GM18505 (cell line): Measurements from ENCODE around the gene MED12.

Experiments used
- ATAC-seq: cut with Tn5 transposase; IDR thresholded peaks from one replicate; pipeline ENCODE4 v1.9.1; 2021; ENCODE audit not compliant: unreplicated experiment
- POLR2A ChIP-seq: IDR thresholded peaks from 4 replicates; pipeline ENCODE4 v1.6.1; 2011; ENCODE audit warnings: borderline replicate concordance; ENCODE audit not compliant: insufficient read depth, insufficient read length; ENCODE audit errors: extremely low read depth

MED12 gene

GRCh38 chrX:71098951-71099506 is 19.4 kb upstream of the MED12 start:
- no peak for TF ChIP-seq POLR2A
- ATAC-seq, result no peak

- TF ChIP-seq POLR2A, result no peak
- no peak for ATAC-seq
Measured at GRCh38 chrX:71099736-71100135, 18.7 kb upstream of the MED12 start.

GRCh38 chrX:71100581-71101505 is 17.6 kb upstream of the MED12 start:
- no peak for TF ChIP-seq POLR2A
- no peak for ATAC-seq

GRCh38 chrX:71102292-71102691 is 16.1 kb upstream of the MED12 start:
- no peak for ATAC-seq
- no peak for TF ChIP-seq POLR2A

- peak; percentile 35 for TF ChIP-seq POLR2A
- ATAC-seq, result no peak
Measured at GRCh38 chrX:71103110-71103983, 15.0 kb upstream of the MED12 start.

GRCh38 chrX:71105628-71106027 is 12.8 kb upstream of the MED12 start:
- TF ChIP-seq POLR2A, result no peak
- ATAC-seq, result no peak

GRCh38 chrX:71106427-71106826 is 12.0 kb upstream of the MED12 start, which contains the start of gene CXorf65:
CXorf65 (minus strand) TSS chrX:71106740; CDS start chrX:71106556, 184 bp downstream.
- no peak for ATAC-seq
- TF ChIP-seq POLR2A, result peak; percentile 34

GRCh38 chrX:71107245-71107644 is 11.2 kb upstream of the MED12 start:
- ATAC-seq, result no peak
- TF ChIP-seq POLR2A, result no peak

GRCh38 chrX:71107762-71108360 is 10.5 kb upstream of the MED12 start:
- TF ChIP-seq POLR2A, result no peak
- no peak for ATAC-seq

GRCh38 chrX:71109051-71109450 is 9.3 kb upstream of the MED12 start:
- no peak for TF ChIP-seq POLR2A
- no peak for ATAC-seq

GRCh38 chrX:71111141-71111843 is 7.1 kb upstream of the MED12 start, which contains the start of gene IL2RG:
IL2RG (minus strand) TSS chrX:71111577; CDS start chrX:71111539, 38 bp downstream.
- ATAC-seq, result peak; percentile 90
- TF ChIP-seq POLR2A, result peak; percentile 89

GRCh38 chrX:71111921-71112431 is 6.4 kb upstream of the MED12 start:
- TF ChIP-seq POLR2A, result no peak
- peak; percentile 4 for ATAC-seq
